GM12878 (cell line): ENCODE measurements around the gene SRSF2.
"Not testable (repeated sequence)": the region's sequence is repeated elsewhere in the genome, so short reads cannot be mapped to it uniquely, and the experiment has no call there.

Source experiments
- CHD2 ChIP-seq: IDR thresholded peaks from 2 replicates; pipeline ENCODE4 v1.6.1; 2011; ENCODE audit warnings: low read depth, low read length, improper control_type of control experiment, borderline replicate concordance
- NFYB ChIP-seq: IDR thresholded peaks from 2 replicates; pipeline ENCODE4 v1.6.1; 2011; ENCODE audit warnings: low read depth, mild to moderate bottlenecking, low read length, improper control_type of control experiment, moderate library complexity; ENCODE audit not compliant: insufficient read depth
- ZBED1 ChIP-seq: IDR thresholded peaks from 2 replicates; pipeline ENCODE4 v1.6.1; 2016; ENCODE audit warnings: borderline replicate concordance
- TF ChIP-seq, protein P1 (sequence below): fragments of 450-650 bp; formaldehyde crosslinking; IDR thresholded peaks from 2 replicates; pipeline ENCODE4 v1.4.0; 2020; ENCODE audit warnings: mild to moderate bottlenecking, moderate library complexity
- TF ChIP-seq, protein P2 (sequence below), 3 experiments: IDR thresholded peaks in 2 of 3; conservative IDR thresholded peaks in 1 of 3; 2 replicates each; pipeline ENCODE4 v1.5.1; 2011; ENCODE audit warnings: low read depth in 3 of 3, low read length in 3 of 3, mild to moderate bottlenecking in 3 of 3, control low read depth in 2 of 3, moderate library complexity in 2 of 3, inconsistent platforms in 1 of 3, mixed read lengths in 1 of 3; ENCODE audit not compliant: control insufficient read depth in 2 of 3, insufficient read depth in 1 of 3; ENCODE audit errors: extremely low read depth in 1 of 3
- TF ChIP-seq, protein P3 (sequence below): fragments of 450-650 bp; IDR thresholded peaks from 2 replicates; pipeline ENCODE4 v1.6.1; 2018; ENCODE audit warnings: borderline replicate concordance, mild to moderate bottlenecking; ENCODE audit not compliant: partially characterized antibody
- TF ChIP-seq, protein P4 (sequence below): IDR thresholded peaks from 2 replicates; pipeline ENCODE4 v1.6.1; 2012; ENCODE audit warnings: low read depth, low read length, improper control_type of control experiment
- TF ChIP-seq, protein P5 (sequence below): fragments of 450-650 bp; IDR thresholded peaks from 2 replicates; pipeline ENCODE4 v1.6.1; 2016; ENCODE audit warnings: mild to moderate bottlenecking

DNA sequence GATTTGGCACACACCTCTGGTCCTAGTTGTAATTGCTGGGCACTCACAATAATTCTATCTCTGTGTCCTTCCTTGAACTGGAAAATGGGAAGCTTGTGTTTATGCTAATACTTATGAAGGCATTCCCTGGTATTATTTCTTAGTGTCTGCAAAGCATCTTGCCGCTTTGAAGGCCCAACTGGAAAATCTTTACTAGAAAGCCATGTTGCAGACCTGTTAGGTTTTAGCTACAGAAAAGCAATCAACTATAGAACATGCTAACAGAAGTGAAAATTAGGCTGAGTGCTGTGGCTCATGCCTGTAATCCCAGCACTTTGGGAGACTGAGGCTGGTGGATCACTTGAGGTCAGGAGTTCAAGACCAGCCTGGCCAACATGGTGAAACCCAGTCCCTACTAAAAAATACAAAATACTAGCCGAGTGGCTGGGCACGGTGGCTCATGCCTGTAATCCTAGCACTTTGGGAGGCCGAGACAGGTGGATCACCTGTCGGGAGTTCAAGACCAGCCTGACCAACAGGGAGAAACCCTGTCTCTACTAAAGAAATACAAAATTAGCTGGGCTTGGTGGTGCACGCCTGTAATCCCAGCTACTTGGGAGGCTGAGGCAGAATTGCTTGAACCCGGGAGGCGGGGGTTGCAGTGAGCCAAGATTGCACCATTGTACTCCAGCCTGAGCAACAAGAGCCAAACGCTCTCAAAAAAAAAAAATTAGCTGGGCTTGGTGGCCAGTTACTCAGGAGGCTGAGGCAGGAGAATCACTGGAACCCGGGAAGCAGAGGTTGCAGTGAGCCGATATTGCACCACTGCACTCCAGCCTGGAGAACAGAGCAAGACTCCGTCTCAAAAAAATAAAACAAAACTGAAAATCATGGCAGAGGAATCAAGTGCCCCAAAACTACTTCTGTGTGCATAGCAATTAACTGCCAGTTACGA, 5.1 kb downstream of the SRSF2 start:
- TF ChIP-seq, protein P1, sequence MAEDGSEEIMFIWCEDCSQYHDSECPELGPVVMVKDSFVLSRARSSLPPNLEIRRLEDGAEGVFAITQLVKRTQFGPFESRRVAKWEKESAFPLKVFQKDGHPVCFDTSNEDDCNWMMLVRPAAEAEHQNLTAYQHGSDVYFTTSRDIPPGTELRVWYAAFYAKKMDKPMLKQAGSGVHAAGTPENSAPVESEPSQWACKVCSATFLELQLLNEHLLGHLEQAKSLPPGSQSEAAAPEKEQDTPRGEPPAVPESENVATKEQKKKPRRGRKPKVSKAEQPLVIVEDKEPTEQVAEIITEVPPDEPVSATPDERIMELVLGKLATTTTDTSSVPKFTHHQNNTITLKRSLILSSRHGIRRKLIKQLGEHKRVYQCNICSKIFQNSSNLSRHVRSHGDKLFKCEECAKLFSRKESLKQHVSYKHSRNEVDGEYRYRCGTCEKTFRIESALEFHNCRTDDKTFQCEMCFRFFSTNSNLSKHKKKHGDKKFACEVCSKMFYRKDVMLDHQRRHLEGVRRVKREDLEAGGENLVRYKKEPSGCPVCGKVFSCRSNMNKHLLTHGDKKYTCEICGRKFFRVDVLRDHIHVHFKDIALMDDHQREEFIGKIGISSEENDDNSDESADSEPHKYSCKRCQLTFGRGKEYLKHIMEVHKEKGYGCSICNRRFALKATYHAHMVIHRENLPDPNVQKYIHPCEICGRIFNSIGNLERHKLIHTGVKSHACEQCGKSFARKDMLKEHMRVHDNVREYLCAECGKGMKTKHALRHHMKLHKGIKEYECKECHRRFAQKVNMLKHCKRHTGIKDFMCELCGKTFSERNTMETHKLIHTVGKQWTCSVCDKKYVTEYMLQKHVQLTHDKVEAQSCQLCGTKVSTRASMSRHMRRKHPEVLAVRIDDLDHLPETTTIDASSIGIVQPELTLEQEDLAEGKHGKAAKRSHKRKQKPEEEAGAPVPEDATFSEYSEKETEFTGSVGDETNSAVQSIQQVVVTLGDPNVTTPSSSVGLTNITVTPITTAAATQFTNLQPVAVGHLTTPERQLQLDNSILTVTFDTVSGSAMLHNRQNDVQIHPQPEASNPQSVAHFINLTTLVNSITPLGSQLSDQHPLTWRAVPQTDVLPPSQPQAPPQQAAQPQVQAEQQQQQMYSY (CRISPR knock-in tag), result not testable (repeated sequence)
- TF ChIP-seq, protein P2, sequence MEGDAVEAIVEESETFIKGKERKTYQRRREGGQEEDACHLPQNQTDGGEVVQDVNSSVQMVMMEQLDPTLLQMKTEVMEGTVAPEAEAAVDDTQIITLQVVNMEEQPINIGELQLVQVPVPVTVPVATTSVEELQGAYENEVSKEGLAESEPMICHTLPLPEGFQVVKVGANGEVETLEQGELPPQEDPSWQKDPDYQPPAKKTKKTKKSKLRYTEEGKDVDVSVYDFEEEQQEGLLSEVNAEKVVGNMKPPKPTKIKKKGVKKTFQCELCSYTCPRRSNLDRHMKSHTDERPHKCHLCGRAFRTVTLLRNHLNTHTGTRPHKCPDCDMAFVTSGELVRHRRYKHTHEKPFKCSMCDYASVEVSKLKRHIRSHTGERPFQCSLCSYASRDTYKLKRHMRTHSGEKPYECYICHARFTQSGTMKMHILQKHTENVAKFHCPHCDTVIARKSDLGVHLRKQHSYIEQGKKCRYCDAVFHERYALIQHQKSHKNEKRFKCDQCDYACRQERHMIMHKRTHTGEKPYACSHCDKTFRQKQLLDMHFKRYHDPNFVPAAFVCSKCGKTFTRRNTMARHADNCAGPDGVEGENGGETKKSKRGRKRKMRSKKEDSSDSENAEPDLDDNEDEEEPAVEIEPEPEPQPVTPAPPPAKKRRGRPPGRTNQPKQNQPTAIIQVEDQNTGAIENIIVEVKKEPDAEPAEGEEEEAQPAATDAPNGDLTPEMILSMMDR (IDR thresholded peaks at IDR 0.05 in 2 of 3, conservative IDR thresholded peaks at IDR 0.05 in 1 of 3; ENCODE audit: control insufficient read depth in 2 of 3, extremely low read depth in 1 of 3, insufficient read depth in 1 of 3, low read depth in 3 of 3, low read length in 3 of 3), result not testable (repeated sequence)
- 0 out of 2 replicates have a peak, but pooled peaks have one; percentile 21 for TF ChIP-seq ZBED1
- TF ChIP-seq NFYB, CHD2: not testable (repeated sequence)
- TF ChIP-seq, protein P3, sequence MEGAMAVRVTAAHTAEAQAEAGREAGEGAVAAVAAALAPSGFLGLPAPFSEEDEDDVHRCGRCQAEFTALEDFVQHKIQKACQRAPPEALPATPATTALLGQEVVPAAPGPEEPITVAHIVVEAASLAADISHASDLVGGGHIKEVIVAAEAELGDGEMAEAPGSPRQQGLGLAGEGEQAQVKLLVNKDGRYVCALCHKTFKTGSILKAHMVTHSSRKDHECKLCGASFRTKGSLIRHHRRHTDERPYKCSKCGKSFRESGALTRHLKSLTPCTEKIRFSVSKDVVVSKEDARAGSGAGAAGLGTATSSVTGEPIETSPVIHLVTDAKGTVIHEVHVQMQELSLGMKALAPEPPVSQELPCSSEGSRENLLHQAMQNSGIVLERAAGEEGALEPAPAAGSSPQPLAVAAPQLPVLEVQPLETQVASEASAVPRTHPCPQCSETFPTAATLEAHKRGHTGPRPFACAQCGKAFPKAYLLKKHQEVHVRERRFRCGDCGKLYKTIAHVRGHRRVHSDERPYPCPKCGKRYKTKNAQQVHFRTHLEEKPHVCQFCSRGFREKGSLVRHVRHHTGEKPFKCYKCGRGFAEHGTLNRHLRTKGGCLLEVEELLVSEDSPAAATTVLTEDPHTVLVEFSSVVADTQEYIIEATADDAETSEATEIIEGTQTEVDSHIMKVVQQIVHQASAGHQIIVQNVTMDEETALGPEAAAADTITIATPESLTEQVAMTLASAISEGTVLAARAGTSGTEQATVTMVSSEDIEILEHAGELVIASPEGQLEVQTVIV, result not testable (repeated sequence)
- TF ChIP-seq, protein P4, sequence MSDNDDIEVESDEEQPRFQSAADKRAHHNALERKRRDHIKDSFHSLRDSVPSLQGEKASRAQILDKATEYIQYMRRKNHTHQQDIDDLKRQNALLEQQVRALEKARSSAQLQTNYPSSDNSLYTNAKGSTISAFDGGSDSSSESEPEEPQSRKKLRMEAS, result not testable (repeated sequence)
- TF ChIP-seq, protein P5, sequence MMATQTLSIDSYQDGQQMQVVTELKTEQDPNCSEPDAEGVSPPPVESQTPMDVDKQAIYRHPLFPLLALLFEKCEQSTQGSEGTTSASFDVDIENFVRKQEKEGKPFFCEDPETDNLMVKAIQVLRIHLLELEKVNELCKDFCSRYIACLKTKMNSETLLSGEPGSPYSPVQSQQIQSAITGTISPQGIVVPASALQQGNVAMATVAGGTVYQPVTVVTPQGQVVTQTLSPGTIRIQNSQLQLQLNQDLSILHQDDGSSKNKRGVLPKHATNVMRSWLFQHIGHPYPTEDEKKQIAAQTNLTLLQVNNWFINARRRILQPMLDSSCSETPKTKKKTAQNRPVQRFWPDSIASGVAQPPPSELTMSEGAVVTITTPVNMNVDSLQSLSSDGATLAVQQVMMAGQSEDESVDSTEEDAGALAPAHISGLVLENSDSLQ, result not testable (repeated sequence)
